GM12892 (cell line): ENCODE results near the gene STARD4.

Experiments used
- POLR2A ChIP-seq: IDR thresholded peaks from 2 replicates; pipeline ENCODE4 v1.6.1; 2011; ENCODE audit warnings: low read depth, low read length, control low read depth
- POLR2AphosphoS5 ChIP-seq: IDR thresholded peaks from 2 replicates; pipeline ENCODE4 v1.6.1; 2011; ENCODE audit warnings: low read depth, low read length, control low read depth
- TAF1 ChIP-seq: IDR thresholded peaks from 2 replicates; pipeline ENCODE4 v1.6.1; 2011; ENCODE audit warnings: low read depth, mild to moderate bottlenecking, control low read depth, low read length, borderline replicate concordance

GRCh38 chr5:111511831-111512374, 432 bp downstream of the STARD4 start:
- TF ChIP-seq POLR2AphosphoS5 (no peak), TAF1 (no peak), POLR2A (no peak)
